Measurements from ENCODE around the gene ARHGAP23.

The ARHGAP23 gene

GRCh38 chr17:38428112-38428642 lies at the start of gene ARHGAP23:
TSS of gene ARHGAP23 (plus strand) at chr17:38428464. CDS start at chr17:38428486, 22 bp downstream.
- DNase-seq (ENCODE audit: low read depth in 2 of 3, low spot score in 1 of 3): no peak

- DNase-seq (ENCODE audit: low read depth in 2 of 3, low spot score in 1 of 3): no peak
Measured at GRCh38 chr17:38379448-38379847, 48.8 kb upstream of the ARHGAP23 start.

GRCh38 chr17:38395090-38395489 lies 33.2 kb upstream of the ARHGAP23 start:
- DNase-seq (ENCODE audit: low read depth in 2 of 3, low spot score in 1 of 3): no peak

GRCh38 chr17:38397227-38397626 lies 31.0 kb upstream of the ARHGAP23 start:
- no peak for DNase-seq (ENCODE audit: low read depth in 2 of 3, low spot score in 1 of 3)

GRCh38 chr17:38400286-38400685 lies 28.0 kb upstream of the ARHGAP23 start:
- no peak for DNase-seq (ENCODE audit: low read depth in 2 of 3, low spot score in 1 of 3)

- DNase-seq (ENCODE audit: low read depth in 2 of 3, low spot score in 1 of 3): no peak
Measured at GRCh38 chr17:38401459-38401858, 26.8 kb upstream of the ARHGAP23 start.

GRCh38 chr17:38402897-38403296 lies 25.4 kb upstream of the ARHGAP23 start:
- DNase-seq (ENCODE audit: low read depth in 2 of 3, low spot score in 1 of 3): no peak

GRCh38 chr17:38403491-38403890 lies 24.8 kb upstream of the ARHGAP23 start:
- DNase-seq (ENCODE audit: low read depth in 2 of 3, low spot score in 1 of 3): no peak

- DNase-seq (ENCODE audit: low read depth in 2 of 3, low spot score in 1 of 3): no peak
Measured at GRCh38 chr17:38404174-38404943, 23.9 kb upstream of the ARHGAP23 start.

GRCh38 chr17:38405654-38406053 lies 22.6 kb upstream of the ARHGAP23 start:
- no peak for DNase-seq (ENCODE audit: low read depth in 2 of 3, low spot score in 1 of 3)

GRCh38 chr17:38410201-38410600 lies 18.1 kb upstream of the ARHGAP23 start:
- DNase-seq (ENCODE audit: low read depth in 2 of 3, low spot score in 1 of 3): no peak

GRCh38 chr17:38415250-38416194 lies 12.7 kb upstream of the ARHGAP23 start:
- DNase-seq (ENCODE audit: low read depth in 2 of 3, low spot score in 1 of 3): no peak

- DNase-seq (ENCODE audit: low read depth in 2 of 3, low spot score in 1 of 3): no peak
Measured at GRCh38 chr17:38416840-38417209, 11.4 kb upstream of the ARHGAP23 start.

- no peak for DNase-seq (ENCODE audit: low read depth in 2 of 3, low spot score in 1 of 3)
Measured at GRCh38 chr17:38417210-38417951, 10.9 kb upstream of the ARHGAP23 start.

- no peak for DNase-seq (ENCODE audit: low read depth in 2 of 3, low spot score in 1 of 3)
Measured at GRCh38 chr17:38418062-38418692, 10.1 kb upstream of the ARHGAP23 start.

GRCh38 chr17:38418693-38419507 lies 9.4 kb upstream of the ARHGAP23 start:
- no peak for DNase-seq (ENCODE audit: low read depth in 2 of 3, low spot score in 1 of 3)

GRCh38 chr17:38419508-38419981 lies 8.7 kb upstream of the ARHGAP23 start:
- DNase-seq (ENCODE audit: low read depth in 2 of 3, low spot score in 1 of 3): no peak

- no peak for DNase-seq (ENCODE audit: low read depth in 2 of 3, low spot score in 1 of 3)
Measured at GRCh38 chr17:38420518-38420917, 7.7 kb upstream of the ARHGAP23 start.

GRCh38 chr17:38421171-38421841 lies 7.0 kb upstream of the ARHGAP23 start:
- DNase-seq (ENCODE audit: low read depth in 2 of 3, low spot score in 1 of 3): no peak
